HG03139 (cell line): Measurements from ENCODE around the gene REC114.

Source experiments
- ATAC-seq: cut with Tn5 transposase; IDR thresholded peaks from one replicate; pipeline ENCODE4 v1.9.1; 2021; ENCODE audit not compliant: unreplicated experiment

Gene REC114

GRCh38 chr15:73602446-73602843 lies 159.5 kb downstream of the REC114 start:
- no peak for ATAC-seq

GRCh38 chr15:73602992-73603391 lies 160.0 kb downstream of the REC114 start:
- ATAC-seq: no peak

GRCh38 chr15:73604477-73604876 lies 161.5 kb downstream of the REC114 start:
- no peak for ATAC-seq

GRCh38 chr15:73605759-73606436 lies 162.9 kb downstream of the REC114 start:
- ATAC-seq: no peak

GRCh38 chr15:73607405-73607804 lies 164.4 kb downstream of the REC114 start:
- no peak for ATAC-seq

GRCh38 chr15:73607843-73608242 lies 164.9 kb downstream of the REC114 start:
- ATAC-seq: no peak

GRCh38 chr15:73608475-73608874 lies 165.5 kb downstream of the REC114 start:
- no peak for ATAC-seq

GRCh38 chr15:73608941-73609340 lies 166.0 kb downstream of the REC114 start:
- no peak for ATAC-seq
